DOHH2 (cell line): Measurements from ENCODE around the gene PTP4A2.
A peak's percentile ranks its signal among the peaks of the same experiment; 100 is the strongest.

Source experiments
- H3F3A ChIP-seq: fragments of 200-600 bp; sonication (generic), shearing (Covaris generic); 2 replicates; pipeline ENCODE4 v1.6.0; 2016; ENCODE audit warnings: antibody characterized with exemption, mild to moderate bottlenecking; ENCODE audit not compliant: control insufficient read depth, insufficient read depth
- H3K27ac ChIP-seq: fragments of 200-600 bp; sonication (generic); 2 replicates; pipeline ENCODE4 v1.5.1; 2014; ENCODE audit warnings: low read depth, mild to moderate bottlenecking, low read length, moderate library complexity
- H3K27me3 ChIP-seq: fragments of 200-600 bp; sonication (generic); 2 replicates; pipeline ENCODE4 v1.6.1; 2014; ENCODE audit warnings: mild to moderate bottlenecking, low read length, mixed read lengths; ENCODE audit not compliant: control insufficient read depth
- H3K36me3 ChIP-seq: fragments of 200-600 bp; sonication (generic); 2 replicates; pipeline ENCODE4 v1.6.1; 2014; ENCODE audit warnings: mild to moderate bottlenecking, low read length, moderate library complexity, mixed read lengths; ENCODE audit not compliant: control insufficient read depth
- H3K4me1 ChIP-seq: fragments of 200-600 bp; sonication (generic); 2 replicates; pipeline ENCODE4 v1.6.1; 2014; ENCODE audit warnings: mild to moderate bottlenecking, low read length, mixed read lengths; ENCODE audit not compliant: control insufficient read depth
- H3K4me2 ChIP-seq: fragments of 200-600 bp; sonication (generic); 2 replicates; pipeline ENCODE4 v1.6.0; 2014; ENCODE audit warnings: mild to moderate bottlenecking, low read length, moderate library complexity
- H3K4me3 ChIP-seq: fragments of 200-600 bp; sonication (generic); 2 replicates; pipeline ENCODE4 v1.5.1; 2014; ENCODE audit warnings: mild to moderate bottlenecking, low read length, mixed read lengths
- H3K79me2 ChIP-seq: fragments of 200-600 bp; sonication (generic); 2 replicates; pipeline ENCODE4 v1.6.1; 2014; ENCODE audit warnings: mild to moderate bottlenecking, low read length, mixed read lengths; ENCODE audit not compliant: control insufficient read depth
- H3K9me2 ChIP-seq: fragments of 200-600 bp; sonication (generic); replicated peaks from 2 replicates; pipeline ENCODE4 v1.6.1; 2014; ENCODE audit warnings: mild to moderate bottlenecking, low read length, mixed read lengths; ENCODE audit not compliant: control insufficient read depth
- H3K9me3 ChIP-seq: fragments of 200-600 bp; sonication (generic); 2 replicates; pipeline ENCODE4 v1.6.1; 2014; ENCODE audit warnings: antibody characterized with exemption, low read length, mixed read lengths; ENCODE audit not compliant: control insufficient read depth, insufficient read depth
- H4K20me1 ChIP-seq: fragments of 200-600 bp; sonication (generic); 2 replicates; pipeline ENCODE4 v1.6.0; 2014; ENCODE audit warnings: low read depth, mild to moderate bottlenecking, antibody characterized with exemption, low read length, moderate library complexity; ENCODE audit not compliant: control insufficient read depth, insufficient read depth
- CTCF ChIP-seq: fragments of 200-600 bp; sonication (generic); IDR thresholded peaks from one replicate; pipeline ENCODE4 v1.5.1; 2014; ENCODE audit warnings: antibody characterized with exemption, mild to moderate bottlenecking, low read depth, low read length; ENCODE audit not compliant: poor library complexity, severe bottlenecking
- EZH2phosphoT487 ChIP-seq: fragments of 200-600 bp; sonication (generic); IDR thresholded peaks from 2 replicates; pipeline ENCODE4 v1.6.1; 2017; ENCODE audit warnings: borderline replicate concordance, mild to moderate bottlenecking, antibody characterized with exemption, low read length, moderate library complexity, mixed read lengths

Gene PTP4A2

GRCh38 chr1:31923901-31924535, 14.2 kb downstream of the PTP4A2 start:
- Histone ChIP-seq H3K79me2 (peaks cover 100% of the 10 kb centered on the region), H3K9me3 (no peaks in the 10 kb centered on the region), H4K20me1 (peaks cover 32% of the 10 kb centered on the region), H3K27ac (peak overlapping the region; percentile 87), H3F3A (peaks cover 20% of the 10 kb centered on the region), H3K36me3 (peaks cover 70% of the 10 kb centered on the region), H3K27me3 (no peaks in the 10 kb centered on the region), H3K4me1 (peaks cover 70% of the 10 kb centered on the region), H3K4me2 (peak overlapping the region; percentile 70), H3K4me3 (no peak overlapping the region), H3K9me2 (no peaks in the 10 kb centered on the region)
- TF ChIP-seq EZH2phosphoT487 (no peak), CTCF (no peak)

GRCh38 chr1:31920956-31921355, 17.2 kb downstream of the PTP4A2 start:
- peaks cover 14% of the 10 kb centered on the region for H3F3A ChIP-seq
- H3K9me3 ChIP-seq: no peaks in the 10 kb centered on the region
- no peak overlapping the region for H3K4me2 ChIP-seq
- H3K36me3 ChIP-seq: peaks cover 76% of the 10 kb centered on the region
- no peak overlapping the region for H3K27ac ChIP-seq
- H3K4me1 ChIP-seq: peaks cover 43% of the 10 kb centered on the region
- H3K9me2 ChIP-seq: no peaks in the 10 kb centered on the region
- peaks cover 34% of the 10 kb centered on the region for H4K20me1 ChIP-seq
- no peaks in the 10 kb centered on the region for H3K27me3 ChIP-seq
- no peak overlapping the region for H3K4me3 ChIP-seq
- no peak for TF ChIP-seq EZH2phosphoT487
- TF ChIP-seq CTCF: no peak
- peaks cover 98% of the 10 kb centered on the region for H3K79me2 ChIP-seq

- TF ChIP-seq EZH2phosphoT487 (no peak), CTCF (no peak)
- Histone ChIP-seq H3K4me3 (no peak overlapping the region), H3K27me3 (no peaks in the 10 kb centered on the region), H4K20me1 (peaks cover 25% of the 10 kb centered on the region), H3K79me2 (peaks cover 98% of the 10 kb centered on the region), H3K27ac (no peak overlapping the region), H3K36me3 (peaks cover 79% of the 10 kb centered on the region), H3K4me1 (peaks cover 42% of the 10 kb centered on the region), H3F3A (peaks cover 14% of the 10 kb centered on the region), H3K9me3 (no peaks in the 10 kb centered on the region), H3K4me2 (no peak overlapping the region), H3K9me2 (no peaks in the 10 kb centered on the region)
Observed at GRCh38 chr1:31919591-31919990, 18.6 kb downstream of the PTP4A2 start.
